GM23248 (cell line): ENCODE results near the gene ASS1.

Experiments used
- EZH2 ChIP-seq: fragments of 200-600 bp; sonication (generic); IDR thresholded peaks from 2 replicates; pipeline ENCODE4 v1.6.1; 2018; ENCODE audit warnings: antibody characterized with exemption, mild to moderate bottlenecking; ENCODE audit not compliant: insufficient read depth, poor library complexity, severe bottlenecking
- EZH2phosphoT487 ChIP-seq: fragments of 200-600 bp; sonication (generic); IDR thresholded peaks from 2 replicates; pipeline ENCODE4 v1.6.1; 2018; ENCODE audit warnings: antibody characterized with exemption, moderate library complexity, mild to moderate bottlenecking, low read depth; ENCODE audit not compliant: insufficient read depth

GRCh38 chr9:130518943-130519799 is 74.4 kb downstream of the ASS1 start:
- TF ChIP-seq EZH2 (no peak), EZH2phosphoT487 (no peak)
